Mucosa of rectum (tissue), 2 donors: ENCODE measurements around the gene OR2T1.
"Not testable (repeated sequence)": the region's sequence is repeated elsewhere in the genome, so short reads cannot be mapped to it uniquely, and the experiment has no call there.

Source experiments
- H3K27ac ChIP-seq, 2 donors: one replicate each; pipeline ENCODE4 v1.7.0; 2013; ENCODE audit warnings: inconsistent platforms in 2 of 2, low read depth in 2 of 2, low read length in 2 of 2
- H3K27me3 ChIP-seq, 2 donors: one replicate each; pipeline ENCODE4 v1.7.0; 2013; ENCODE audit warnings: low read length in 2 of 2; ENCODE audit not compliant: control insufficient read depth in 2 of 2, insufficient read depth in 2 of 2
- H3K36me3 ChIP-seq, 2 donors: one replicate each; pipeline ENCODE4 v1.7.0; 2013; ENCODE audit warnings: low read length in 2 of 2; ENCODE audit not compliant: control insufficient read depth in 2 of 2, insufficient read depth in 2 of 2
- H3K4me1 ChIP-seq, 2 donors: one replicate each; pipeline ENCODE4 v1.7.0; 2013; ENCODE audit warnings: low read length in 2 of 2, mild to moderate bottlenecking in 1 of 2; ENCODE audit not compliant: control insufficient read depth in 2 of 2, insufficient read depth in 2 of 2
- H3K4me3 ChIP-seq, 2 donors: one replicate each; pipeline ENCODE4 v1.7.0; 2013; ENCODE audit warnings: low read length in 2 of 2
- H3K9ac ChIP-seq, 2 donors: one replicate each; pipeline ENCODE4 v1.7.0; 2013; ENCODE audit warnings: low read length in 2 of 2, low read depth in 1 of 2, mild to moderate bottlenecking in 1 of 2
- H3K9me3 ChIP-seq, 2 donors: one replicate each; pipeline ENCODE4 v1.7.0; 2013; ENCODE audit warnings: low read length in 2 of 2; ENCODE audit not compliant: control insufficient read depth in 2 of 2
- donor health status: healthy.
- donor health status: Normal muscosa, but diverticular disease.

The OR2T1 gene

GRCh38 chr1:248433811-248434415 is 31.1 kb downstream of the OR2T1 start:
- not testable (repeated sequence) for H3K9ac ChIP-seq, H3K27me3 ChIP-seq, H3K27ac ChIP-seq, H3K4me1 ChIP-seq, H3K4me3 ChIP-seq, H3K36me3 ChIP-seq, H3K9me3 ChIP-seq

DNA sequence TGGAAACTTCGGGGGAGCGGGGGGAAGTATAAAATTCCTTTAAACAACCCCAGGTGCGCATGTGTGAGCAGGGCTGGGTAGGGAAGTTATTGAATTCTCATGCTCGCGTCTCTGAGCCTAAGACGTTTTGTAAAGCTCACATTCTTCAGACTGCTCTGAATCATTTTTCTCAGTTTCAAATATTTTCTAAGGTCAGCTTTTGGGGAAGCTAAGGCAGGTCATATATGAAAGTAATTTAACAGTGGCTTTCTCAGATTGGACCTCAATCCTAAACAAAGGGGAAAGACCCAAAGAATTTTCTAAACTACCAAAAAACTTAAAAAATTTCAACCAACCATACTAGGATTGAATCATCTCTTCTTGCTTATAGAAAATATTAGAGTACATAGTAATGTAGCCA is 32.1 kb downstream of the OR2T1 start:
- H3K27me3 ChIP-seq, H3K4me3 ChIP-seq, H3K9me3 ChIP-seq, H3K36me3 ChIP-seq, H3K9ac ChIP-seq, H3K27ac ChIP-seq, H3K4me1 ChIP-seq: not testable (repeated sequence)

GRCh38 chr1:248436303-248436702 is 33.5 kb downstream of the OR2T1 start:
- H3K27ac ChIP-seq, H3K9ac ChIP-seq, H3K9me3 ChIP-seq, H3K36me3 ChIP-seq, H3K4me1 ChIP-seq, H3K4me3 ChIP-seq, H3K27me3 ChIP-seq: not testable (repeated sequence)

DNA sequence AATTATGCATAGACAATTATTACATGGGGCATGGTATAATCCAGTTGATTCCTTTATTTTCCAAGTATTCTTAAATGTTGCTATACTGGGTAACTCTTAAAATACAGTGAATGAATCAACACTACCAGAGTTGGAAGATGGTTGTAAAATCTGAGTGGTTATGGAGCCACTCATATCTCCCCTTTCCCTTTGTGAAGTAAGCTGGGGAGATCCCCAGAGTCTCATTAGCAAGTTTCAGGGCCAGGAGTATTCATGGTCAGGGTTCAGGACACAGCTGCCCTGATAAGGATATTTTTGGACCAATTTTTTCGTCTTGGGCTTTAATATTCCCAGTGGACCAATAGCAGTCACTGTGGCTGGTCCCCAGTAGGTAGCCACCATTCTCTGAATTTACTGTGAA is 35.8 kb downstream of the OR2T1 start:
- H3K9ac ChIP-seq, H3K9me3 ChIP-seq, H3K4me1 ChIP-seq, H3K4me3 ChIP-seq, H3K27ac ChIP-seq, H3K36me3 ChIP-seq, H3K27me3 ChIP-seq: not testable (repeated sequence)

- H3K4me1 ChIP-seq, H3K36me3 ChIP-seq, H3K27me3 ChIP-seq, H3K9me3 ChIP-seq, H3K4me3 ChIP-seq, H3K9ac ChIP-seq, H3K27ac ChIP-seq: not testable (repeated sequence)
These were observed 36.4 kb downstream of the OR2T1 start for GRCh38 chr1:248439283-248439682.

- not testable (repeated sequence) for H3K9me3 ChIP-seq, H3K27me3 ChIP-seq, H3K27ac ChIP-seq, H3K36me3 ChIP-seq, H3K9ac ChIP-seq, H3K4me1 ChIP-seq, H3K4me3 ChIP-seq
These were observed 39.8 kb downstream of the OR2T1 start for GRCh38 chr1:248442500-248443277.

DNA sequence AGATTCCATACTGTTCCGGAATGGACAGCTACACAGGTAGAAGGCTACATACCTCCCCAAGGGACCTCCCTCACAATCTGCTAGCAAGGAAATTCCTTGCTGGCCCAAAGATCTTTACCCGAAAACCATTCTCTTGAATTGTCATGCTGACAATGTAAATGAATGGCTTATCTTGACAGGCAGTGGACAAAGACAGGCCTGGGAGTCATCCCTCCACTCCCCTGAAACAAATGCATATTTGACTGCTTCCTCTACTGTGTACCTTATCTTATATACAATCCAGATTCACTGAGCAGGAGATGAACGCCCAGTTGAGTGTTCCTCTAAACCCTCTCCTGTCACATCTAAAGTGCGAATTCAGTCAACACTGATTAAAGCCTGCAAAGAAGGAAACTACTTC is 41.8 kb downstream of the OR2T1 start:
- H3K9me3 ChIP-seq, H3K4me3 ChIP-seq, H3K9ac ChIP-seq, H3K36me3 ChIP-seq, H3K27me3 ChIP-seq, H3K27ac ChIP-seq, H3K4me1 ChIP-seq: not testable (repeated sequence)

- not testable (repeated sequence) for H3K27ac ChIP-seq, H3K27me3 ChIP-seq
These were observed 42.6 kb downstream of the OR2T1 start, which contains the start of gene OR2T2 for GRCh38 chr1:248445399-248445798. Gene OR2T2, plus strand, starts transcription at chr1:248445637. Its CDS starts 7,161 bp downstream, at chr1:248452798.

DNA sequence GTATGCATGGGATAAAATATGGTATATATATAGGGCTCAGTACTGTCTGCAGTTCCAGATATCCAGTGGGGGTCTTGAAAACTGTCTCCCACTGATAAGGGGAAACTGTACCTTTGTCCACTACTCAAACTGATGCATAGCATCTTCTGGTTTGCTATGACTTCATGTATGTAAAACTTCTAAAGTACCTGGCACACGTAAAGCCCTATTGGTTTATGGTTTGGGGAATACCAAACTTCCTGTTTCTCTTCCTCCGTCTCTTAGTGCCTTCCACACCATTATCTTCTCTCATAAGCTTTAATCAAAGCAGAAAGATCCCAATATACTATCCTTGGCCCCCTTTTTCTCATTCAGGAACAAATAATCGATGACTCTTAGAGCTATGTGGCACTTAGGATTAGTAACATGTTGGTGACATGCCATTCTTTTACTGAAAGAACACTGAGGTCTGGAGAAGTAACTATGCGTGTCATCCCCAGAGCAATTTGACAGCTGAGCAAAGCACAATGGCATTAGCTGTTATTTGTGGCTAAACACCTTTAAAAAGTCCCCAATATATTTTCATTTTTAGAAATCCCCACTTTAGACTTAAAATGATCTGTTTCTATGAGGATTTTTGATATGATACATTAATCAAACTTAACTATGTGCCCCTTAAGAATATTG is 45.7 kb downstream of the OR2T1 start:
- H3K27ac ChIP-seq, H3K36me3 ChIP-seq, H3K9ac ChIP-seq, H3K9me3 ChIP-seq, H3K4me1 ChIP-seq, H3K27me3 ChIP-seq, H3K4me3 ChIP-seq: not testable (repeated sequence)

More at GRCh38 chr1:248445399-248445798, 42.6 kb downstream of the OR2T1 start, which contains the start of gene OR2T2:
- H3K36me3 ChIP-seq, H3K4me3 ChIP-seq, H3K4me1 ChIP-seq, H3K9ac ChIP-seq, H3K9me3 ChIP-seq: not testable (repeated sequence)

- H3K4me1 ChIP-seq, H3K4me3 ChIP-seq, H3K9ac ChIP-seq, H3K27ac ChIP-seq, H3K27me3 ChIP-seq, H3K36me3 ChIP-seq, H3K9me3 ChIP-seq: not testable (repeated sequence)
These were observed 47.1 kb downstream of the OR2T1 start for GRCh38 chr1:248449821-248450465.
